Fibroblast of mammary gland (primary cell): Measurements from ENCODE around the gene FRAS1.

Experiments
- DNase-seq: peaks from one replicate; pipeline ENCODE4 v3.0.0-alpha.2; 2010; ENCODE audit warnings: low read depth
- H3K4me3 ChIP-seq: 2 replicates; pipeline ENCODE4 v1.5.1; 2011; ENCODE audit warnings: low read depth, mild to moderate bottlenecking, low read length, moderate library complexity; ENCODE audit not compliant: control insufficient read depth
- CTCF ChIP-seq: conservative IDR thresholded peaks from 2 replicates; pipeline ENCODE4 v1.5.1; 2011; ENCODE audit warnings: low read depth, low read length, inconsistent platforms; ENCODE audit not compliant: control insufficient read depth, insufficient read depth

Gene FRAS1

DNA sequence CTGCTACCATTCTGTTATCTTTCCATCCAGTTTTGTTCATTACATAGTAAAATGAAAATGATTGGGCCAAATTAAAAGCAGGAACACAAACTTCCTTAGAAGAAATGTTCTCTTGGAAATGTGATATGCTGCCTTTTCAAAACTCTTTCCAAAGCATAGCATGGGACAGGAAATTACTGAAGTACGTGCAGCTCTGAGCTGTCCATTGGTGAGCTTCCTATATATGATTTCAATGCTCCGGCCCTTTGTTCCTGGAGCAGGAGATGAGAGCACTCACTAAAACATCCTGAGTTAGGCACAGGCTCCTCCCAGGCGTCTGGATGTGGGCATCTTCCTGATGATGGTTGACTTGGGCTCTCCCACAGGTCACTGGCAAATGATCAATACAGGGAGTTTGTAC is 461.4 kb downstream of the FRAS1 start:
- no peak overlapping the region for H3K4me3 ChIP-seq
- DNase-seq: no peak
- no peak for TF ChIP-seq CTCF

- no peak for TF ChIP-seq CTCF
- no peak for DNase-seq
- no peak overlapping the region for H3K4me3 ChIP-seq
Measured at GRCh38 chr4:78519962-78520361, 462.8 kb downstream of the FRAS1 start.

GRCh38 chr4:78520808-78521226 is 463.7 kb downstream of the FRAS1 start:
- H3K4me3 ChIP-seq: no peak overlapping the region
- TF ChIP-seq CTCF: no peak
- DNase-seq: peak; percentile 92

GRCh38 chr4:78524009-78524408 is 466.9 kb downstream of the FRAS1 start:
- no peak for DNase-seq
- no peak for TF ChIP-seq CTCF
- no peak overlapping the region for H3K4me3 ChIP-seq

GRCh38 chr4:78525559-78525958 is 468.4 kb downstream of the FRAS1 start:
- no peak overlapping the region for H3K4me3 ChIP-seq
- no peak for DNase-seq
- no peak for TF ChIP-seq CTCF

DNA sequence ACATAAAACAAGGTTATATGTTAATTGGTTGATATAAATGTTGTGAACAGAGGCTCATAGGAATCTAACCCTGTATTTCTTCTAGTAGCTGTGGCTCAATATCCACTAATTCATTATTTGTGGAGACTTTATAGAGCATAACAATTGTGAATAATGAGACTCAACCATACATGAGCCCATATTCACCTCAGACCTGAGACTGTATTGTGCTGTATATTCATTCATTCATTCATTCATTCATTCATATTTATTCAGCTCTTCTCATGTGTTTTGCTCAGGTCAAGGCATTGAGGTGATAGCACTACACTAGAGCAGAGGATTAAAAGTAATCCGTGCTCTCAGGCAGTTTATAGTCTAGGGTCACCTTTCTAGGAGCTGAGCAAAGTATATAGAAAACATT is 470.0 kb downstream of the FRAS1 start:
- H3K4me3 ChIP-seq: no peak overlapping the region
- TF ChIP-seq CTCF: no peak
- DNase-seq: no peak

- TF ChIP-seq CTCF: no peak
- H3K4me3 ChIP-seq: no peak overlapping the region
- DNase-seq: no peak
Measured at GRCh38 chr4:78527555-78527954, 470.4 kb downstream of the FRAS1 start.
